ENCODE data around the gene C3orf52. TPM values are rescaled to one million over a fixed set of nuclear protein-coding genes. Genes with fewer than 3 reads are reported as not detected.

The C3orf52 gene
- total and polyA plus RNA-seq, 10 of the 15 experiments (the other 5 are each of a cell fraction or from before 2014, with no cell fraction given): 0.15 to 1.9 (median 0.73) TPM

DNA sequence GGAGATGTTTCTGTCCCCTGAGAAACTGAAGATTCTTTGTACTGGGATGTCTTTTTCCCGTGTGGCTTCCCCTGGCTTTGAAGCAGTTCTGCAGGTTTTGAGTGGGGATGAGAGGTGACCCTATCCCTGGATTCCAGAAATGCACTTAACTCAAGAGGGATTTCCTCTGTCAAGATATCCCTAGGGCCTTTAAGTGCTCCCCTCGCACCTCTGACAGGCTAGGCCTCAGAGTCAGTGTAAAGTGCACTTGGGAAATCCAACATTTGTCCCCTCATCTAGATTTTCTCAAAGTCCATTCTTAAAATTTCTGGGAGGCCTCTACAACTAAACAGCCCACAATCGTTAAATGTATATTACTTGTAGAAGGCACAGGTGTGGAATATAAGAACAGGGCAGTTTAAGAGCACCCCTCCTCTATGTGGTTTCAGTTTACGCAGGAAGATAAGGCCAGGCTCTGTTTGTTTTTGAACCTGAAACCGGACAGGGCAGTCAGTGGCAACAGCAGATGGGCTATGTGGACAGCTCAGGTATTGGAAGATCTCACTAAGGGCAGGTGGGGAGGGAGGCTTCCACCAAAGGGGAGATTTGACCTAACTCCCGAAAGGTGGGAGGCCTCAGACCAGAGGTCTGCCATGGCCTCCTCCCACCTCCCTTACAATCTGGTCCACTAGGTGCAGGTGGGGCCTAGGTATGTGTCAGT is 4.8 kb downstream of the C3orf52 start (continued):
- TF ChIP-seq, protein P1, sequence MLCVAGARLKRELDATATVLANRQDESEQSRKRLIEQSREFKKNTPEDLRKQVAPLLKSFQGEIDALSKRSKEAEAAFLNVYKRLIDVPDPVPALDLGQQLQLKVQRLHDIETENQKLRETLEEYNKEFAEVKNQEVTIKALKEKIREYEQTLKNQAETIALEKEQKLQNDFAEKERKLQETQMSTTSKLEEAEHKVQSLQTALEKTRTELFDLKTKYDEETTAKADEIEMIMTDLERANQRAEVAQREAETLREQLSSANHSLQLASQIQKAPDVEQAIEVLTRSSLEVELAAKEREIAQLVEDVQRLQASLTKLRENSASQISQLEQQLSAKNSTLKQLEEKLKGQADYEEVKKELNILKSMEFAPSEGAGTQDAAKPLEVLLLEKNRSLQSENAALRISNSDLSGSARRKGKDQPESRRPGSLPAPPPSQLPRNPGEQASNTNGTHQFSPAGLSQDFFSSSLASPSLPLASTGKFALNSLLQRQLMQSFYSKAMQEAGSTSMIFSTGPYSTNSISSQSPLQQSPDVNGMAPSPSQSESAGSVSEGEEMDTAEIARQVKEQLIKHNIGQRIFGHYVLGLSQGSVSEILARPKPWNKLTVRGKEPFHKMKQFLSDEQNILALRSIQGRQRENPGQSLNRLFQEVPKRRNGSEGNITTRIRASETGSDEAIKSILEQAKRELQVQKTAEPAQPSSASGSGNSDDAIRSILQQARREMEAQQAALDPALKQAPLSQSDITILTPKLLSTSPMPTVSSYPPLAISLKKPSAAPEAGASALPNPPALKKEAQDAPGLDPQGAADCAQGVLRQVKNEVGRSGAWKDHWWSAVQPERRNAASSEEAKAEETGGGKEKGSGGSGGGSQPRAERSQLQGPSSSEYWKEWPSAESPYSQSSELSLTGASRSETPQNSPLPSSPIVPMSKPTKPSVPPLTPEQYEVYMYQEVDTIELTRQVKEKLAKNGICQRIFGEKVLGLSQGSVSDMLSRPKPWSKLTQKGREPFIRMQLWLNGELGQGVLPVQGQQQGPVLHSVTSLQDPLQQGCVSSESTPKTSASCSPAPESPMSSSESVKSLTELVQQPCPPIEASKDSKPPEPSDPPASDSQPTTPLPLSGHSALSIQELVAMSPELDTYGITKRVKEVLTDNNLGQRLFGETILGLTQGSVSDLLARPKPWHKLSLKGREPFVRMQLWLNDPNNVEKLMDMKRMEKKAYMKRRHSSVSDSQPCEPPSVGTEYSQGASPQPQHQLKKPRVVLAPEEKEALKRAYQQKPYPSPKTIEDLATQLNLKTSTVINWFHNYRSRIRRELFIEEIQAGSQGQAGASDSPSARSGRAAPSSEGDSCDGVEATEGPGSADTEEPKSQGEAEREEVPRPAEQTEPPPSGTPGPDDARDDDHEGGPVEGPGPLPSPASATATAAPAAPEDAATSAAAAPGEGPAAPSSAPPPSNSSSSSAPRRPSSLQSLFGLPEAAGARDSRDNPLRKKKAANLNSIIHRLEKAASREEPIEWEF (IDR thresholded peaks at IDR 0.05; ENCODE audit: insufficient replicate concordance, low read depth, low read length): no peak
- TF ChIP-seq, protein P2, sequence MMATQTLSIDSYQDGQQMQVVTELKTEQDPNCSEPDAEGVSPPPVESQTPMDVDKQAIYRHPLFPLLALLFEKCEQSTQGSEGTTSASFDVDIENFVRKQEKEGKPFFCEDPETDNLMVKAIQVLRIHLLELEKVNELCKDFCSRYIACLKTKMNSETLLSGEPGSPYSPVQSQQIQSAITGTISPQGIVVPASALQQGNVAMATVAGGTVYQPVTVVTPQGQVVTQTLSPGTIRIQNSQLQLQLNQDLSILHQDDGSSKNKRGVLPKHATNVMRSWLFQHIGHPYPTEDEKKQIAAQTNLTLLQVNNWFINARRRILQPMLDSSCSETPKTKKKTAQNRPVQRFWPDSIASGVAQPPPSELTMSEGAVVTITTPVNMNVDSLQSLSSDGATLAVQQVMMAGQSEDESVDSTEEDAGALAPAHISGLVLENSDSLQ (IDR thresholded peaks at IDR 0.05): no peak
- TF ChIP-seq NFYA (IDR thresholded peaks at IDR 0.05; ENCODE audit: borderline replicate concordance, low read depth, low read length) (no peak), FOXK2 (IDR thresholded peaks at IDR 0.05) (no peak)
